ENCODE data around the gene ARL15.

GRCh38 chr5:54013556-54014194 is 296.7 kb downstream of the ARL15 start:
- TF ChIP-seq CTCF (conservative IDR thresholded peaks at IDR 0.05 in 1 of 2, IDR thresholded peaks at IDR 0.05 in 1 of 2; ENCODE audit: extremely low read depth in 1 of 2, insufficient read depth in 1 of 2, low read depth in 1 of 2, low read length in 2 of 2) (no peak), EZH2 (IDR thresholded peaks at IDR 0.05; ENCODE audit: borderline replicate concordance, low read length) (no peak)
